Ascending aorta (tissue), 2 donors: Measurements from ENCODE around the gene GSTCD. TPM values are rescaled to one million over a fixed set of nuclear protein-coding genes. Genes with fewer than 3 reads are reported as not detected.

Source experiments
- DNase-seq, 2 donors: peaks; one replicate each; pipeline ENCODE4 v3.0.0-alpha.2; 2019; ENCODE audit warnings: low spot score in 2 of 2
- H3K27ac ChIP-seq, 2 donors: fragments of 200-600 bp; sonication (generic); one replicate each; pipeline ENCODE4 v1.5.1; 2016 to 2017; ENCODE audit warnings: mild to moderate bottlenecking in 1 of 2
- H3K27me3 ChIP-seq: fragments of 200-600 bp; sonication (generic); one replicate; pipeline ENCODE4 v1.5.1; 2017
- H3K36me3 ChIP-seq, 2 donors: fragments of 200-600 bp; sonication (generic); one replicate each; pipeline ENCODE4 v1.5.1; 2016
- H3K4me1 ChIP-seq, 2 donors: fragments of 200-600 bp; sonication (generic); one replicate each; pipeline ENCODE4 v1.5.1; 2016 to 2017; ENCODE audit warnings: mild to moderate bottlenecking in 1 of 2
- H3K4me3 ChIP-seq, 2 donors: fragments of 200-600 bp; sonication (generic); one replicate each; pipeline ENCODE4 v1.5.1; 2016 to 2017; ENCODE audit warnings: mild to moderate bottlenecking in 1 of 2
- H3K9me3 ChIP-seq, 2 donors: fragments of 200-600 bp; sonication (generic); one replicate each; pipeline ENCODE4 v1.5.1; 2016
- intact Hi-C: fragments of 100-400 bp; cut with DNase I; formaldehyde crosslinking; loops from one replicate; pipeline ENCODE4 v1.15.1; 2023
- total RNA-seq: library from RNA; depleted of rRNA; stranded (reverse); fragments of >200 nt; gene quantifications from one replicate; pipeline ENCODE4 v1.1.0, GENCODE V29; 2016
- TF ChIP-seq, protein P1 (sequence below), 3 experiments: fragments of 200-600 bp in 2 of 3; fragments of 450-650 bp in 1 of 3; sonication (generic) in 2 of 3; IDR thresholded peaks; one replicate each; pipeline ENCODE4 v1.5.1; 2016 to 2019; ENCODE audit warnings: antibody characterized with exemption in 3 of 3, mild to moderate bottlenecking in 1 of 3, moderate library complexity in 1 of 3

GSTCD gene
- total RNA-seq, 1 donor from 2014 or later = 4.4 TPM

DNA sequence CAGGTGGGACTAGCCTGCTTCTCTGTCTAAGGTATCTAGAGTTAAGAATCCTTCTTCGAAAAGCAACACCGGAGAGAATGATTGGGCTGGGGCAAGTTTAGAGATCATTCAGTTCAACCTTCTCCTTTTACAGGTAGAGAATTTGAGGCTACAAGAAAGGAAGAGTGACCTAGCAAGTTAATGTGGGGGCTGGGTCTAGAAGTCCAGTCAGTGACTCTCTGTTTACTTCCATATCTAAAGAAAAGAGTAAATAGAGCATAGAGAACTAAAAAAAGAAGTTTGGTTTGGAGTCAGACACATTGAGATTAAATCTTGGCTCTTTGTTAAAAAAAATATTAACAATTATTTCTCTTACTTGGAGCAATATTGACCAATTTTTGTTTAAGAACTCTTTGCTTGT is 122.6 kb downstream of the GSTCD start:
- H3K27ac ChIP-seq = no peak overlapping the region
- no peaks in the 10 kb centered on the region for H3K27me3 ChIP-seq
- H3K9me3 ChIP-seq = no peaks in the 10 kb centered on the region
- TF ChIP-seq, protein P1, sequence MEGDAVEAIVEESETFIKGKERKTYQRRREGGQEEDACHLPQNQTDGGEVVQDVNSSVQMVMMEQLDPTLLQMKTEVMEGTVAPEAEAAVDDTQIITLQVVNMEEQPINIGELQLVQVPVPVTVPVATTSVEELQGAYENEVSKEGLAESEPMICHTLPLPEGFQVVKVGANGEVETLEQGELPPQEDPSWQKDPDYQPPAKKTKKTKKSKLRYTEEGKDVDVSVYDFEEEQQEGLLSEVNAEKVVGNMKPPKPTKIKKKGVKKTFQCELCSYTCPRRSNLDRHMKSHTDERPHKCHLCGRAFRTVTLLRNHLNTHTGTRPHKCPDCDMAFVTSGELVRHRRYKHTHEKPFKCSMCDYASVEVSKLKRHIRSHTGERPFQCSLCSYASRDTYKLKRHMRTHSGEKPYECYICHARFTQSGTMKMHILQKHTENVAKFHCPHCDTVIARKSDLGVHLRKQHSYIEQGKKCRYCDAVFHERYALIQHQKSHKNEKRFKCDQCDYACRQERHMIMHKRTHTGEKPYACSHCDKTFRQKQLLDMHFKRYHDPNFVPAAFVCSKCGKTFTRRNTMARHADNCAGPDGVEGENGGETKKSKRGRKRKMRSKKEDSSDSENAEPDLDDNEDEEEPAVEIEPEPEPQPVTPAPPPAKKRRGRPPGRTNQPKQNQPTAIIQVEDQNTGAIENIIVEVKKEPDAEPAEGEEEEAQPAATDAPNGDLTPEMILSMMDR (IDR thresholded peaks at IDR 0.05) = no peak
- no peaks in the 10 kb centered on the region for H3K36me3 ChIP-seq
- intact Hi-C loops = no loop called here
- DNase-seq = no peak
- H3K4me1 ChIP-seq = peaks cover 0 to 3% of the 10 kb centered on the region in 2 donors
- no peak overlapping the region for H3K4me3 ChIP-seq

DNA sequence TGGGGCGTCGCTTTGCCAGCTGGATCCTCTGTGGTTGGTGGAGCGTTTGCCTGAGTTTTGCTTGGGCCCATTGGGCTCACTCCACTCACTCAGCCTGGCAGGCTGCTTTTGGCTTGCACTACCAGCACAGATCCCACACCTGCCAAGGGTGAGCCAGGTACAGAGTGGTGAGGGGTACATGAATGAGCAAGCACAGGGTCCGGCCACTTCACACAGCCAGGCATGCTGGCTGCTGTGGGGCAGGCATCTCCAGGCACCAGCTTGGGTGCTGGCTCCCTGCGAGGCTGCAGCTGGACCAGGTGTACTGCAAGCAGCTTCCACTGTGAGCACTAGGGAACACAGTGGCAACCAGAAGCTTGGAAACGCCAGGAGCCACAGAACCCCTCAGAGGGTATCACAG is 126.6 kb downstream of the GSTCD start:
- Histone ChIP-seq H3K36me3 (no peaks in the 10 kb centered on the region), H3K27ac (no peak overlapping the region), H3K4me1 (peaks cover 0 to 3% of the 10 kb centered on the region in 2 donors), H3K27me3 (no peaks in the 10 kb centered on the region), H3K4me3 (no peak overlapping the region), H3K9me3 (no peaks in the 10 kb centered on the region)
- DNase-seq = no peak
- TF ChIP-seq, protein P1 (IDR thresholded peaks at IDR 0.05) = no peak
- intact Hi-C loops = no loop called here

DNA sequence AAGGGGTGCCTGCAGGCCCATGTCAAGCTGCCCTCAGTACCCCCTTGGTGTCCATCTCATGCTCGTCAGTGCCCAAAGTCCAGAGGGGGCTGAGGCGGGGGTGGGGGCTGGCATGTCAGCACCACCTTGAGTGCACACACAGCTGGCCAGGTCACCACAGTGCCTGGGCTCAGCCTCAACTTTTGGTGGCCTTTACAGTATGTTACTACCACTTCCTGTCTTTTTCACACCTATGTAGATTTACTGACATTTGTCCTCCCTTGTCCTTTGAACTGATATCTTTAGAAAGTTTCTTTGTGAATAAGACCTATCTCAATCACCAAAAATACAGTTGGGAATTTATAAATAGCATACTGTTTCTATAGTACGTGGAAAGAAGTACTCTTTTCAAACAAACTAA is 128.0 kb downstream of the GSTCD start:
- no peak for DNase-seq
- Histone ChIP-seq H3K27ac (no peak overlapping the region), H3K27me3 (no peaks in the 10 kb centered on the region), H3K4me3 (no peak overlapping the region), H3K36me3 (no peaks in the 10 kb centered on the region), H3K9me3 (no peaks in the 10 kb centered on the region), H3K4me1 (no peaks in the 10 kb centered on the region)
- intact Hi-C loops = no loop called here
- TF ChIP-seq, protein P1 (IDR thresholded peaks at IDR 0.05) = no peak

DNA sequence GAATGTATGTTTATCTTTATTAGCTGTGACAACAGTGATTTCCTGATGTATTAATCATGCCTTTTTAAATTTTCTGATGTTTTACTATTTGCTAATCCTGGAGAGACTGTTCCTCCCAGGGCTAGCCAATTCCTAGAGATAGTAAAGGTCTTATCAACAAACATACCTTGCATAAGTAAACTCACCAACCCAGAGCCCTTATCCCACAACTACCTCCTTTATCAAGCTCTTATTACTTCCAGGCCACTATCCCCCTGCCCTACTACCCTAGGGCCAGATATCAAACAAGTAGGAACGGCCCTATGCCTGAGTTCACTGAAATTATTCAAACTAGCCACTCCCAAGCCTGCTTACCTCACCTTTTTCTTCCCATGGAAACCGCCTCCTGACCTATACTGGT is 128.5 kb downstream of the GSTCD start:
- no peaks in the 10 kb centered on the region for H3K36me3 ChIP-seq
- no peaks in the 10 kb centered on the region for H3K27me3 ChIP-seq
- H3K4me1 ChIP-seq = no peaks in the 10 kb centered on the region
- intact Hi-C loops = no loop called here
- TF ChIP-seq, protein P1 (IDR thresholded peaks at IDR 0.05) = no peak
- H3K4me3 ChIP-seq = no peak overlapping the region
- H3K9me3 ChIP-seq = no peaks in the 10 kb centered on the region
- DNase-seq = no peak
- H3K27ac ChIP-seq = no peak overlapping the region

DNA sequence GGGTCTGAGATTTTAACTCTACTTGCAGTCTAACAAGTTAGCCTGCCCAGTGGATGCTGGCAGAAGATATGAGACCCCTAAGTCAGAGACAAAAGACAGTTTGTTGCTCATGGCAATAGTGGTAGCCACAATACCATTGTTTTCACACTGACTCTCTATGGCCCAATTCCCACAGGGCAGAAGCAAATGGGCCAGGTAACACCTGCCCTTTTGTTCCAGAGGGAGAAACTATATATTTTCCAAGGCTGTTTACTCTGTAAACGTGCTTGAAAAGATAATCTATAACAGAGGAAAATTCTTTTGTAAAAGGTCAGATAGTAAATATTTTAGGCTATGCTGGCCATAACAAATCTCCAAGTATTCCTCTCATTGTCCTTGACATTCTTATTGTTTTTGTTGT is 129.5 kb downstream of the GSTCD start:
- intact Hi-C loops = no loop called here
- H3K4me3 ChIP-seq = no peak overlapping the region
- TF ChIP-seq, protein P1 (IDR thresholded peaks at IDR 0.05) = no peak
- H3K9me3 ChIP-seq = no peaks in the 10 kb centered on the region
- no peaks in the 10 kb centered on the region for H3K36me3 ChIP-seq
- H3K27ac ChIP-seq = no peak overlapping the region
- no peaks in the 10 kb centered on the region for H3K4me1 ChIP-seq
- H3K27me3 ChIP-seq = no peaks in the 10 kb centered on the region
- DNase-seq = no peak
